NCI-H1092 treated with DMSO at 0.1 percent for 48 hours (cell line): Measurements from ENCODE around the gene STK36.

Experiments used
- DNase-seq: peaks from one replicate; lab custom pipeline; 2025; lab: John Stamatoyannopoulos, UW

The STK36 gene

GRCh38 chr2:218659988-218660358 is 11.9 kb upstream of the STK36 start:
- no peak for DNase-seq

GRCh38 chr2:218662377-218662776 is 9.5 kb upstream of the STK36 start:
- DNase-seq: no peak

DNA sequence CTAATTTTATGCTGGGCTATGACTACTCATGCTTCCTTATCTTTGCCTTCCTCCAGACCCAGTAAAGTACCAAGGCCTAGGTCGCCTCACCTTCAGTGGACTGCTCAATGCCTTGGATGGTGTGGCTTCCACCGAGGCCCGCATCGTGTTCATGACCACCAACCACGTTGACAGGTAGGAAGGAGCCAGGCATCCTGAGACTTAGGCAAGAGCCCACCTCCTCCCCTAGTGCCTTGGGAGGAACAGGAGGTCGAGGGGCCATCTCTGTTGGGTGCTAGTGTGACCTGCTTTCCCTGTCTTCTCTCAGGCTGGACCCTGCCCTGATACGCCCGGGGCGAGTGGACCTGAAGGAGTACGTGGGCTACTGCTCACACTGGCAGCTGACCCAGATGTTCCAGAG is 9.1 kb upstream of the STK36 start:
- no peak for DNase-seq

GRCh38 chr2:218663901-218664300 is 8.0 kb upstream of the STK36 start:
- DNase-seq: no peak

GRCh38 chr2:218664653-218665052 is 7.2 kb upstream of the STK36 start:
- no peak for DNase-seq

DNA sequence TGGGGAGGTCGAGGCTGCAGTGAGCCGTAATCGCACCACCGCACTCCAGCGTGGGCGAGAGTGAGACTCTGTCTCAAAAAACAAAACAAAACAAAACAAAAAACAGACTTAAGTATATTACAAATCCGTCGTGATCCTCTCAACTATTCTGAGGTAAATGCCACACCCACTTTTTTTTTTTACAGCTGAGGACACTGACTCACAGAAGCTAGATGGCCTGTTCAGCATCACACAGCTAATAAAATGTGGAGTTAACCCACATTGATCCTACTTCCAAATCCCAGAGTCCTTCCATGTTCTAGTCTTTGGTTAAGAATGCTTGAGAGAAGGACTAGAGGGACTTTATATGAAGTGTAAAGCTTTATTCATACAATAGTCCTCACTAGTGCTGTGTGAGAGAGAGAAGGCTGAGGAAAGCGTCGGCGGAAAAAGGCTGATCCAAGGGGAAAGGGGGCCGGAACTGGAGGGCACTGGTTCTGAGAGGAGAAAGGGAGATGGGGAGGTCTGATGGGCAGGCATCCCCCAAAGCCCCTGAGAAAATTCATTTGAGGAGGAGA is 711 bp upstream of the STK36 start:
- DNase-seq: peak; percentile 22

DNA sequence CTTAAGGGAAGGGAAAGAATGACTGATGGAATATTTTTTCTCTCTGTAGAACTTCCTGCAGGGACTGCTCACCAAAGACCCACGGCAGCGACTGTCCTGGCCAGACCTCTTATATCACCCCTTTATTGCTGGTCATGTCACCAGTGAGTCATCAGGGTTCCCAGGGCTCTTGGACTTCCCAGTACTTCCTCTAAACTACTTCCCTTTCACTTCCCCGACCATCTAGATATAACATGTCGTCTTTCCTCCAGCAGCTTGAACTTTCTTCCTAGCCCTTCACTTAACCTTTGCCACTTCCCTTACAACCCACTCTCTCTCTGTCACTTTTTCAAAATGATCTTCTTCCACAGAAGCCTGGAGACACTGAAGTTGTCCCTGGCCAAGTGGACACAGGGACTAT is 7.2 kb downstream of the STK36 start:
- DNase-seq: no peak

DNA sequence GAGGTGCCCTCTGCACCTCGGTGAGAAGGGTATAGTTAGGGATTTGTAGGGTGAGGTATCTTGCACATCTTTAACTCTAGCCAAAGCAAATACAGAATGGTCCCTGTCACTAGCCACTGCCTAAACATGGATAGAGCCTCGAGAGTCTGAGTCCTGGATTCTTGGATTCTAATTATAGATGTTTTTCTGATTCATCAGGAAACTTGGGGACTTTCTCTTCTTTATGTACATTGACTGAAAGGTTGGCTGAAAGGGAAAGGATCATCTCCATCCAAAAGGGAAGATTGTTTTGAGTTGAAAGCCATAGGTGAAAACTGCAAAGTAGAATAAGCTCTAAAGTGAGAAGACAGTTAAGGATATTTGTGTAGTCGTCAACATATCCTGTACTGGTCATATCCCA is 8.2 kb downstream of the STK36 start:
- no peak for DNase-seq

DNA sequence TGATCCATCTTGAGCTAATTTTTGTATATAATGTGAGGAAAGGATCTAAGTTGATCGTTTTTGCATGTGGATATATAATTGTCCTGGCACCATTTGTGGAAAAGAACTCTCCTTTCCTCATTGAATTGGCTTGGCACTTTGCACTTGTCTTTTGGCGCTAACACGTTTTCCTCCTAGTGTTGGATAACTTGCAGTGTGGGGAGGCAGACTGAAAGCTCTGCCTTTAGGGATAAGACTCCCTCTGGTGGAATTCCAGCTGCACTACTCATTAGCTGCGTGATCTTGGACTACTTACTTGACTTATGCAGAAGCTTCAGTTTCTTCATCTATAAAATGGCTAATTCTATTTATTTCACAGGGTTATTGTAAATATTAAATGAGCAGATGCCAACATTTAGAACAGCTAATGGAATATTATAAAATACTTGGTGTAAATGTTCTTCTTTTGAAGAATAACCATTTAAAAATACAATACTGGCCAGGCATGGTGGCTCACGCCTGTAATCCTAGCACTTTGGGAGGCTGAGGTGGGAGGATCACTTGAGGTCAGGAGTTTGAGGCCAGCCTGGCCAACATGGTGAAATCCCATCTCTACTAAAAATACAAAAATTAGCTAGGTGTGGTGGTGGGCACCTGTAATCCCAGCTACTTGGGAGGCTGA is 15.6 kb downstream of the STK36 start:
- peak; percentile 17 for DNase-seq

DNA sequence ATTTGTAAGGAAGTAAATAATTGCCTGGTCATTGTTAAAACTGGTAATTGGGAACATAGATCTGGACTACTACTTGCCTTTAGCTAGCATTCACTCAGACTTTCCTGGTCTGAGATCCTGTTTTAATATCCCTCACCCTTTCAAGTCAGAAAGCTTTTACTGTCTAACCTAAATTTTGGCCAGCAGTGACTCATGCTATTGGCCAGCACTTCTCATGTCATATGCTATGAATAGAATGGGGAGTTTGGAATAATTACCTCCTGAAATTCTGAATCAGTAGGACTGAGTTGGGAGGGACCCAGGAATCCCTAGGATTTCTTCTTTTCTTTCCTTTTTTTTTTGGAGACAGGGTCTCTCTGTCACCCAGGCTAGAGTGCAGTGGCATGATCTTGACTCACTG is 19.3 kb downstream of the STK36 start:
- no peak for DNase-seq

DNA sequence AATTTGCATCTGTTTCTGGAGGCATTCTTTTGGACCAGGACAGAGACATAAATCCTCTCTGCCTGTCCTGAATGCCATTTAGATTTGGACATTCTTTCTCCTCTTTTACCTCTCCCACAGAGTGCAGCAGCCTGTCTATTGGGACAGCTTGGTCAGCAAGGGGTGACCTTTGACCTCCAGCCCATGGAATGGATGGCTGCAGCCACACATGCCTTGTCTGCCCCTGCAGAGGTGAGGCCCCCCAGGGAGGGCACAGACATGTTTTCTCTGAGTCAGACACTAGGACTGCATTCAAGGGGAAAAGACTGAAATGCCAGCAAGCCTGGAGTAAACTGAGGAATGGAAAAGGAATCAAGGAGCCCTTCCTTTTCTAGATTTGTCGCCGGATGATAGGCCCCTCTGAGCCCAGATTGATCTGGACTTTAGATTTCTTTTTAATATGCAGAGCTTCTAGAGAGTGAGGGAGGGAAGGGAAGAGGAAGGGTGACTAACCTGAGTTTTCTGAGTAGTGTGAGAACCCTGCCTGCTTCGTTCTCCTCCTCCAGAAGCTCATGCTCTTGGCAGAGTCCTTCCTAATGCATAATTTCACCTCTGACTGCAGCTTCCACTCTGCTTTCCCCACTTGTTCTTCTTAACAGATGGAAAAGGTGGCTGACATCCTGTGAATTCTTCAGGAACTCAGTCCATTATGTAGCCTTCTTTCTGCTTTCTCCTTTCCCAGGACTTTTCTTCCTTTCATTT is 22.7 kb downstream of the STK36 start:
- DNase-seq: no peak

GRCh38 chr2:218698885-218699284 is 27.0 kb downstream of the STK36 start:
- DNase-seq: no peak

GRCh38 chr2:218701806-218702205 is 29.9 kb downstream of the STK36 start:
- no peak for DNase-seq

DNA sequence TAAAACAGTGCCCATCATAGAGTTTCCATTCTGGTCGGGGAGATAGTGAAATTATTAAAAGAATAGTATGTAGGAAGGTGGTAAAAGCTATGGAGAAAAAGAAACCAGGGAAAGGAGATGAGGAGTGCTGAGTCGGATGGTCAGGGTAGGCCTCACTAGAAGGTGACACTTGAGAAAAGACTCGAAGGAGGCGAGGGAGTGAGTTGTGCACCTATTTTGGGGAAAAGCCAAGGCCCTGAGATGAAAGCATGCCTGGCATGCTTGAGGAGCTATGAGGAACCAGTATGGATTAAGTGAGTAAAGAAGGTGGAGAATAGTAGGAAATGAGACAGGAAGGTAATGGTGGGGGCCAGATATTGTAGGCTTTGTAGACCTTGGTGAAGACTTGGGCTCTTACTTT is 31.5 kb downstream of the STK36 start:
- DNase-seq: no peak

GRCh38 chr2:218708086-218708485 is 36.2 kb downstream of the STK36 start:
- no peak for DNase-seq

DNA sequence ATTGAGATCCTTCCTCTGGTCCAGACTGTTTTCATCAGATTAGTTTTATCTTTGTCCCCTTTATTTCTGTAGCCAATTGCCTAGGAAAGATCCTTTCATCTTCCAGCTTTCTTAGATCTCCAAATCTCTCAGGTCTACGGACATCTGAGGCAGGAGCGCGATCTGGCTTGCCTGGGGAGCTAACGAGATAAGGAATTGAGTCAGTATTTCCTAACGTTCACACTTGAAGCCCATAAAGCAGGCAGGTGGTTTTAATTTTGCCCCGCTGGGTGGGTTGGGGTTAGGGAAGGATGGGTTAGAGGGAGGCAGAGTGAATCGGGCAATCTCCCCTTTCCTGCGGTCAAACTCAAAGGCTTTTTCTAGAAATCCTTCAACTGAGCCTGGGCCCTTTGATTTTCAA is 38.0 kb downstream of the STK36 start:
- DNase-seq: no peak

- DNase-seq: no peak
Measured at GRCh38 chr2:218710334-218710686, 38.4 kb downstream of the STK36 start.

DNA sequence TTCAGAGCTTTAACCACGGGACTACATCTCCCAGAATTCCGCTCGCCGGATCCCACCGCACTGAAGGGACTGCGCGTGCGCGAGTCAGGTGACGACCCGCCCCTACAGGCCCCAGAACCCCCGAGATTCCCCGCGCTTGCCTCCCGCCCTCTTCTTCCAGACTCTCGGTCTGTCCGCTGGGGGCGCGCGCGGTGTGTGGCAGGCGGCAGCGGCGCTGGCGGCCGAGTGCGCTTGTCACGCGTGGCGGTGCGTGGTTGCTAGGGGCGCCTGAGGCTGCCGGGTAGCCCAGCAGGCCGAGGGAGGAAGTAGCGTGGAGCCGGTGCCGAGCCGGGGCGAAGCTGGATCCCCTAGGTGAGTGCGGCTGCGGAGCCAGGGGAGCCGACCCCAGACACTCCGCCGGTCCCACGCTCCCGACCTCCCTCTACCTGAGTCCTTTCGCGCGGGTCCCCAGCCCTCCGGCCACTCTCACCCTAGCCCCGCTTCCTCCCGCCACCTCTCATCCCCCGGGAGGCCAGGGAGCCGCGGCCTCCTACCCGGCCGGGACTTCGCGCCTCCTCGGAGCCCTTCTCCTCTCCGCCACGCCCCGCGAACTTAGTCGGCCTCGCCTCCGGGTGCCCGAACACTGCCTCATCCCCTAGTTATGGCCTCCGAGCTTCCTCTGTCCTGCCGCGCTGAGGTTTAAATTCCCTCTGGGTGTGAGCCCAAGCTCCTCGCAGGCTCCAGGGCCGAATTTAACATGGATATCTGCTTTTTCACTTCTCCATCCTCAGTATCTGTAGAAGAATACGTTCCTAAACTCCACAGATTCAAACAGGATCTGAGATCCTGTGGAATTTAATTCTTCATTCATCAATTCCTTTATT is 39.0 kb downstream of the STK36 start, which contains the start of gene TTLL4:
TSS of gene TTLL4 (plus strand) at position 149 of the 863 bp plus-strand sequence. CDS start 26,842 bp downstream, outside the sequence.
- DNase-seq: peak; percentile 90

GRCh38 chr2:218711550-218711929 is 39.7 kb downstream of the STK36 start:
- DNase-seq: no peak

DNA sequence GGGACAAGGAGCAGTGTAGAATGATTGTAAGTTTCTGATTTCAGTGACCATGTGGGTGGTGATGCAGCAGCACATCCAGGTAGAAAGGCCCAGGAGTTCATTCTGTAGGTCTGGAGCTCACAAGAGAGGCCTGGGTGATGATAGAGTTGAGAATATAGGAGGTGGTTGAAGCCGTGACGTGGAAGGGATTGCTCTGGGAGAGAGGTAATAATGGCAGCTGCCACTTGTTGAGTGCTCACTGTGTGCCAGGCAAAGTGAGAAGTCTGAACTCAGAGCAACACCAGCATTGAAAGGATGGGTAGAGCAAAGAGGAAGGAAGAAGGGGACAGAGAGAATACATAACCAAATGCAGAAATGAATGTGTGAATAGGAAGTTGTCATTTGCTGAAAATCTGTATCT is 42.0 kb downstream of the STK36 start:
- DNase-seq: no peak

DNA sequence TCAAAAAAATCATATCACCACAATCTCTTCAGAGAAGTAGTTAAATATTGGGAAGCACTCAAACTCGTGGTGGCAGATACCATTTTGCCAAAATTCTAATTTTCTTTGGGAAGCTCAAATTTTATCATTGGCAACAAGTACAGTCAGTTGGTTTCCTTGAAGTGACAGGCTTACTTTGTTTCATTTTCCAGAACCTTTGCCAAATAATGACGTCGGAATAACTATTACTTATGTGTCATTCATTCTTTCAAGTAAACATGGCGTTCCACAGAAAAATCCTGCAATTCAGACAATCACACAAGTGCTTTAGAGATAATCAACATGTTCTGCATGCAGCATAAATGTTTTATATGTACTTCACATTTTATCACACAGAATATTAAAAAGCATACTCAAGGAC is 44.2 kb downstream of the STK36 start:
- no peak for DNase-seq

DNA sequence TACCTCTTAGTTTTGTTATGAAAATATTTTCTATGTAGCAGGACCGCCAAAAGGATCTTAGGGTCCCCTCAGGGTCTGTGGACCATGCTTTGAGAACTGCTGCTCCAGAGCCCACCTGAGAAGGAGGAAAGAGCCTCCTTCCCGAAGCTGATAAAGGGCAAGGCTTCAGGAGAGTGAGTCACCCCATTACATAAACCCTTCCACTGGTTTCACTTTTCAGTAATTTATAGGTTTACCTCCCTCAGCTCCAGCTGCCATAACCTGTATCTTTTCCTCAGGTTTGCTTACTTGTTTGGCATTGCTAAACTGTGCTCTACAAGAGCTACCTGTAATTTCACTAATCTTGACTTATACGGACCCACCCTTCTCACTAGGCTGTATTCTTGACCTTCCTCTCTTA is 45.4 kb downstream of the STK36 start:
- DNase-seq: no peak

DNA sequence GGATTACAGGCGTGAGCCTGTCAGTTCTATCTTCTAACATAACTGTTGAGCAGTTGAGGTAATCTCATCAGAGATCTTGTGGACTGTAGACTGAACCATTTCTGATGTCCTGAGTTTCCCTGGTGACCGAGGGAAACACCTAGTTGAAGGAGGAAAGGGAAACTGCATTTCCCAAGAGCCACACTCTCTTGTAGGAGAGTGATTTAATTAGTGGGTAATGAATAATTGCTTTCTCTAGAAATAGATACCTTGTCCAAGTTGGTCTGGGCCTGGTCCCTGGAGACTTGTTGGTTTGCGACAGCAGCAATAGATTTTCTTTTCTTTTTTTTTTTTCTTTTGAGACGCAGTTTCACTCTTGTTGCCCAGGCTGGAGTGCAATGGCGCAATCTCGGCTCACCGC is 46.2 kb downstream of the STK36 start:
- no peak for DNase-seq
